GM18873 (cell line): Measurements from ENCODE around the gene PGS1.

ENCODE experiments used
- ATAC-seq: cut with Tn5 transposase; IDR thresholded peaks from one replicate; pipeline ENCODE4 v1.9.1; 2021; ENCODE audit warnings: mild to moderate bottlenecking, moderate library complexity, moderate number of reproducible peaks; ENCODE audit not compliant: unreplicated experiment, low FRiP score

PGS1 gene

DNA sequence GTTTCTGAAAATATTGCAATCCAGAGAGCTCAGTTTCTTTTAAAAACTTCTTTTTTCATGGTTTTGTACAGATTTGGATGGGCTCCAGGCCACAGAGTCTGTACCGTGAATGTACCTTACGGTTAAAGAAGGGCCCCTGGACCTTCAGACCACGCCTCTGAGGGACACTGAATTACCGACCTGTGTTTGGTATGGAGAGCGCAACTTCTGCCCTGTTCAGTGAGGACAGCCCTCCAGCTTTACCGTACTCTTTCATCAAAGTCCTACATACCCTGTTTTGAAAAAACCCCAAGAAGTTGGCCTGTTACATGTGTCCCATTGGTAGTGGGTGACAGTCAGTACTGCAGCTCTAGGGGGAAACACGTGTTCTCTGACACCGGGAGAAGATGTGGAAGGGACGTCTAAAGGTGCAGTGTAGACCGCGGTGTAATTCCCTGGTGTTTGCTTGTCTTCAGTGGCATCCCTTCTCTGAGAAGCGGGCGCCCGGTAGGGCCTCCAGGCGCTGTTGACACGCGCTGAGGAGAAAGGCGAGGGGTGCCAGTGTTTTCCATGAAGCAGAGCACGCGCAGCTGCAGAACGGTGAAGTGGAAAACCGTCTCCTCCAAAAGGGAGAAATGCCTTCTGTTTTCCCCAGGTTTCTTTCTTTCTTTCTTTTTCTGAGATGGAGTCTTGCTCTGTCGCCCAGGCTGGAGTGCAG, 6.2 kb downstream of the PGS1 start:
- ATAC-seq: no peak

DNA sequence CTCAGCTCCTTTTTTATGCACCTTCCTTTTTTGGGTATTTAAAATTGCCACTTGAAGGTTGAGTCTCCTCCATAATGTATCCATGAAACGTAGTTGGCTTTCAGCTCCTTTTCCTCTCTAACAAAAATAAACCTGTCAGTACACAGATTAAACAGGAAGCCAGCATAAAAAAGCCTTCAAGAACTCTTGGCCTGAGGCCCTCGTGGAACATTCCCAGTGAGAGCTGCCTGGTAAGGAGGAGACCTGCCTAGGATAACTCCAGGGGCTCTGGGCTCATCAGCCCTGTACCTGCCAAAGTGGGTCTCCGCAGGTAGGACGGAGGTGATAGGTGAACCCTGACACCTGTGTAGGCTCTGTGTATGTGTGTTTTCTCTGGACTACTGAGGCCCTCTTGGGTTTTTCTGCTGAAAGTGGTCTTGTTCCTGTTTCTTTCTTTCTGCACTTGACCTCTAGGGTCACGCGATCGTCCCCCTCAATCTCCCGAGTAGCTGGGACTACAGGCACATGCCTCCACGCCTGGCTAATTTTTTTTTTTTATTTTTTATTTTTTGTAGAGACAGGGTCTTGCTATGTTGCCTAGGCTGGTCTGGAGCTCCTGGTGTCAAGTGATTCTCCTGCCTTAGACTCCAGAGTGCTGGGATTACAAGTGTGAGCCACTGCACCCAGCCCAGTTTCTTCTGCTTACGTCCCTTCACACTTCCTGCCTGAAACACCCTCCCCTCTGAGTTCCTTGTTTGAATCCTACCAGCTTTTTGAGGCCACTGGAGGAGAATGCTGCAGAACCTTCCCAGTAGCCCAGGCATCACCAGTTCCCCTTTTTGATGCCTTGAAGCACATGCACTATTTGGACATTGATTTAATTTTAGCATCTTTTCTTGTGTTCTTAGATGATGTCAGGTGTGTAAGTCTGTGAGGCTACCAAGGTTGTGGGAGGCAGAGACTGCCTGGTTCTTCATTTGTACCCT, 9.8 kb downstream of the PGS1 start:
- no peak for ATAC-seq

- no peak for ATAC-seq
Measured at GRCh38 chr17:78390241-78391050, 12.0 kb downstream of the PGS1 start.

GRCh38 chr17:78391051-78391431, 12.6 kb downstream of the PGS1 start:
- ATAC-seq: no peak

GRCh38 chr17:78391843-78392242, 13.4 kb downstream of the PGS1 start:
- no peak for ATAC-seq

GRCh38 chr17:78392295-78392694, 13.8 kb downstream of the PGS1 start:
- ATAC-seq: no peak

DNA sequence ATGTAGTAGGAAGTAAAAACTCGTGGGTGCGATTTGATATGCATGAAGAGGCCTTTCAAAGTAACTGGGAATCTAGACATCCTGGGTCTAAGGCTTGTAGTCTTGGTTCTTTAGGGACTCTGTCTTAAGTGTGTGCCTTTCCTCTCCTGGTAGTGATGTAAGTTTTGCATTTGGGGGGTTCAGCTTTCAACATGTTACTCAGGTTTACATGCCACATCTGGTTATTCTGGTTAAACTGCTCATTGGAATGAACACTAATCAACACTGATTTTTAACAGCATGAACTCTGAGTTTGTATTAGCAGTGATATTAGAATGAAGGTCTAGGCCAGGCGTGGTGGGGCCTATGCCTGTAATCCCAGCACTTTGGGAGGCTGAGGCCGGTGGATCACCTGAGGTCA, 15.1 kb downstream of the PGS1 start:
- no peak for ATAC-seq

DNA sequence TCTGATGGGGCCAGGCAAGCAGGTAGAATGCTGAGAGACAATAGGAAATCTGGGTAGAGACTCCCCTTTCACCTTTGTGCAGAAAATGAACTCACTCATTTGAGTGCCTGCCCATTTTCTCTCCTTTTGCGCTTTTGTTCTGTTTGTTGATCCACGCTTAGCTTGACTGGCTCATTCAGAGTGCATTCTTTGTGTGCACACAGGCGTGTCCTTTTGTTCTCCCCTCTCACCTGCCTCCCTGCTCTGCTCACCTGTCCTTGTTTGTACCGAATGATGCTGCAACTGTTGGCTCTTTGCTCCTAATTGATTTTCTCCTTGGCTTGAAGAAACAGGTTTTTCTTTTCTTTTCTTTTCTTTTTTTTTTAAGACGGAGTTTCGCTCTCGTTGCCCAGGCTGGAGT, 15.8 kb downstream of the PGS1 start:
- ATAC-seq: no peak

- ATAC-seq: no peak
Measured at GRCh38 chr17:78395155-78395554, 16.7 kb downstream of the PGS1 start.

GRCh38 chr17:78396441-78397337, 18.2 kb downstream of the PGS1 start:
- ATAC-seq: no peak

DNA sequence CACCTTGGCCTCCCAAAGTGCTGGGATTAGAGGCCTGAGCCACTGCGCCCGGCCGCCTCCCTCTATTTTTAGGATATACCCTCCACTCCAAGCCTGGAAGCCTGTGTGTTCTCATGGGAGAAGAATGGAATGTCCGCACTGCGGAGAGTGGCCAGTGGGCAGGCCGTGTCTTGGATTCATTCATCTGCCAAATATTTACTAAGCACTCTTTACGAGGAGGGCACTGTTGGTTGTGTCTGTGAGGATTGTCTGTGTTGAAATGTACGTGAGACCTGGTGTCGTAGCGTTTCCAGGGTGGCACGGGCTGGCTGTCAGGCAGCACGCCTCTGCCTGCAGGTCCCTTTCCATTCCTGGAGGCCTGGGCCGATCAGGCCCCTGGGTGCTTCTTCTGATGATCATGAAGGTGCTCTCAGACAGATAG, 19.2 kb downstream of the PGS1 start:
- no peak for ATAC-seq

DNA sequence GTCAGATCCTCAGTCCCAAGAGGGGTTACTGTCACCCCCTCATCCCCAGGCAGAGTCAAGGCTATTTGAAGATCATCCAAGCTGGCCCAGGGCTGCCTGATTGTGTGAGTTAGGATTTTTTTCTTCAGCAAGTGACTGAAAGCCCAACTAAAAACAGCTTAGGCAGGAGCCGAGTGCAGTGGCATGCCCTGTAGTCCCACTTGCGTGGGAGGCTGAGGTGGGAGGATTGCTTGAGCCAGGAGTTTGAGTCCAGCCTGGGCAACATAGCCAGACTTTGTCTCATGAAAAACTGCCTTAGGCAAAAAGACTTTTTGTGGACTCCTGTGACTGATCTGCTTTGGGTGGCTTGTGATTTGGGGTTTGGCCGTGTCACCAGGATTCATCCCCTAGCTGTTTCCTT, 19.9 kb downstream of the PGS1 start:
- ATAC-seq: no peak

DNA sequence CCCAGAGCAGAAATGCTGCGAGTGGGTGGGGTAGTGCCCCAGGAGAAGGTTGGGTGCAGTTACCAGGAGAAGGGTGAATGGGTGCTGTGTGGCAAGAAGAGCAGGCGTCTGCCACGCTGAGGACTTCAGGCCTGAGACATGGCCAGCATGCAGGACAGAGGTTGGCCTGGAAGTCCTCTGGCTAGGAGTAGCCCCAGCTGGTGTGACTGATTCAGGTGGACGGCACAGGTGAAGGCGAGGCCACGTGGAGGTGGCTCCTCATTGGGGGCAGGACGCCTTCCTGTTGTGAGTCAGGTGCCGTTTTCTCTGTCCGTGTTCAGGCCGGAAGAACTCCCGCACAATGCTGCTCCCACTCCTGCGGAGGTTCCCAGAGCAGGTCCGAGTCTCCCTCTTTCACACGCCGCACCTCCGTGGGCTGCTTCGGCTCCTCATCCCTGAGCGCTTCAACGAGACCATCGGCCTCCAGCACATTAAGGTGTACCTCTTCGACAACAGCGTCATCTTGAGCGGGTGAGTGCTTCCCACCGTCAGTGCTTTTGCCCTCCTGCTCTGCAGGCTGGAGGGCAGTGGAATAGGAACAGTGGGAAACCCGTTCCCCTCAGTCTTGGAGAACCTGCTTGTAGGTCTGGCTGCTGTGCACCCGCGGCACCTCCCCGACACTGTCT, 20.7 kb downstream of the PGS1 start:
- ATAC-seq: no peak

- no peak for ATAC-seq
Measured at GRCh38 chr17:78399693-78400144, 21.3 kb downstream of the PGS1 start.

DNA sequence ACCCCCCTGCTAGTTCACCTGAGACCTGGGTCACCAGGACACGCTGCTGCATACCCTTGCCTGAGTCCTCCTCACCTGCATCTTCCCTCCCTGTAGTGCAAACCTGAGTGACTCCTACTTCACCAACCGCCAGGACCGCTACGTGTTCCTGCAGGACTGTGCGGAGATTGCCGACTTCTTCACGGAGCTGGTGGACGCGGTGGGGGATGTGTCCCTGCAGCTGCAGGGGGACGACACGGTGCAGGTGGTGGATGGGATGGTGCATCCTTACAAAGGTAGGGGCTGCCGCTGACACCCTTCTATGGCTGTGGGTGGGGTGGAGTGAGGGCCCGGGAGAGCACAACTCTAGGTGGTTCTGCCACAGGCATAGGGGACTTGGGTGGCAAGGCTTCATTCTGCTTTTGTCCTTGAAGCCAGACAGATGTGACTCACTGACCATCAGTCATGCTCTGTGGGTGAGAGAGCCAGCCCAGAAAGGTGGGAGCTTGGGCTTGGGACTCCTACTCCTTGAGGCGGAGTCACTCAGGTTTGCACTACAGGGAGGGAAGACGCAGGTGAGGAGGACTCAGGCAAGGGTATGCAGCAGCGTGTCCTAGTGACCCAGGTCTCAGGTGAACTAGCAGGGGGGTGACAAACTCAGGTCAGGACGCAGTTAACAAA, 22.3 kb downstream of the PGS1 start:
- ATAC-seq: no peak

GRCh38 chr17:78401246-78401645, 22.8 kb downstream of the PGS1 start:
- ATAC-seq: no peak

GRCh38 chr17:78401891-78402290, 23.4 kb downstream of the PGS1 start:
- ATAC-seq: no peak

GRCh38 chr17:78403822-78404221, 25.4 kb downstream of the PGS1 start:
- no peak for ATAC-seq

DNA sequence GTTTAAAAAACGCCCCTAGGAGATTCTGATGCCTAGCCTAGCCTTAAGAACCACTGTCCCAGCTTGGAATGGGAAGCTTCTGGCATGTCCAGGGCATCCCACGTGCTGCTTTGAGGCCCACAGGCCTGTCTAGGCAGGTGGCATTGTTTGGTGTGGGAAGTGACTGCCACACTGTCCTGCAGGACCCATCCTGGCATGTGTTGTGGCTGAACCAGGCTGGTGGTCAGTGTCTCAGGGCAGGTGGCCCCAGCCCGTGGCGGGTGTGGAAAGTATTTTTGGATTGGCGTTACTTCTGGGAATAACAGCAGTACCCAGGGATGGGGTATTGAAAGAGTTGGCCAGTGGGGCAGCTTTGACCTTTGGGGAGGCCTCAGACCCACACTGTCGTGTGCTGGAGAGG, 27.9 kb downstream of the PGS1 start:
- ATAC-seq: no peak
